ENCODE results near the gene CNTROB.
"Not testable (repeated sequence)": the region's sequence is repeated elsewhere in the genome, so short reads cannot be mapped to it uniquely, and the experiment has no call there.

The CNTROB gene

GRCh38 chr17:7951143-7951792, 19.3 kb downstream of the CNTROB start:
- no peak for DNase-seq (ENCODE audit: low read depth)
- H3K4me3 ChIP-seq (ENCODE audit: control insufficient read depth, low read depth, low read length) = no peak overlapping the region
- TF ChIP-seq CTCF (conservative IDR thresholded peaks at IDR 0.05; ENCODE audit: control insufficient read depth, insufficient read depth, low read depth, low read length) = no peak

- not testable (repeated sequence) for H3K4me3 ChIP-seq (ENCODE audit: control insufficient read depth, low read depth, low read length); DNase-seq (ENCODE audit: low read depth)
Measured at GRCh38 chr17:7953266-7953665, 21.3 kb downstream of the CNTROB start.

- TF ChIP-seq CTCF (conservative IDR thresholded peaks at IDR 0.05; ENCODE audit: control insufficient read depth, insufficient read depth, low read depth, low read length) = no peak
- H3K4me3 ChIP-seq (ENCODE audit: control insufficient read depth, low read depth, low read length) = no peak overlapping the region
- DNase-seq (ENCODE audit: low read depth) = peak; percentile 54
Measured at GRCh38 chr17:7955414-7956227, 23.6 kb downstream of the CNTROB start.

- no peak overlapping the region for H3K4me3 ChIP-seq (ENCODE audit: control insufficient read depth, low read depth, low read length)
- DNase-seq (ENCODE audit: low read depth) = peak; percentile 45
- no peak for TF ChIP-seq CTCF (conservative IDR thresholded peaks at IDR 0.05; ENCODE audit: control insufficient read depth, insufficient read depth, low read depth, low read length)
Measured at GRCh38 chr17:7956228-7956965, 24.4 kb downstream of the CNTROB start.

GRCh38 chr17:7959503-7960253, 27.7 kb downstream of the CNTROB start:
- H3K4me3 ChIP-seq (ENCODE audit: control insufficient read depth, low read depth, low read length) = no peak overlapping the region
- peak; percentile 33 for DNase-seq (ENCODE audit: low read depth)
- no peak for TF ChIP-seq CTCF (conservative IDR thresholded peaks at IDR 0.05; ENCODE audit: control insufficient read depth, insufficient read depth, low read depth, low read length)

- DNase-seq (ENCODE audit: low read depth) = no peak
- no peak overlapping the region for H3K4me3 ChIP-seq (ENCODE audit: control insufficient read depth, low read depth, low read length)
- TF ChIP-seq CTCF (conservative IDR thresholded peaks at IDR 0.05; ENCODE audit: control insufficient read depth, insufficient read depth, low read depth, low read length) = no peak
Measured at GRCh38 chr17:7961421-7961820, 29.4 kb downstream of the CNTROB start.

Data from fibroblast of mammary gland (primary cell).